Activated gamma-delta T cell (primary cell): Measurements from ENCODE around the gene IQCN.

Experiments
- DNase-seq: peaks from one replicate; lab custom pipeline; 2025; lab: John Stamatoyannopoulos, UW

The IQCN gene

GRCh38 chr19:18286973-18287635 lies 12.9 kb upstream of the IQCN start:
- no peak for DNase-seq

- DNase-seq, result no peak
Observed at GRCh38 chr19:18284712-18285360, 10.6 kb upstream of the IQCN start.

DNA sequence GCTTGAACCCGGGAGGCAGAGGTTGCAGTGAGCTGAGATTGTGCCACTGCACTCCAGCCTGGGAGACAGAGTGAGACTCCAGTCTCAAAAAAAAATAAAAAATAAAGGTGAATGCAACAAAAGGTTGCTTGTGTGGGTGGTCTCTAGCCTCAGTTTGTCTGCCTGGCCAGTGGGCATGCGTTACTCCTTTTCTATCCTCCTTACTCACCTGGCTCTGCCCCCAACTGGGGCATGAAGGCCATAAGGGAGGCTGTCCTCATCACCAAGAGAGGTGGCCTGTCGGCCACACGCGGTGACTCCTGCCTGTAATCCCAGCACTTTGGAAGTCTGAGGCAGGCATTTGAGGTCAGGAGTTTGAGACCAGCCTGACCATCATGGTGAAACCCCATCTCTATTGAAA lies 9.1 kb upstream of the IQCN start:
- DNase-seq, result no peak

DNA sequence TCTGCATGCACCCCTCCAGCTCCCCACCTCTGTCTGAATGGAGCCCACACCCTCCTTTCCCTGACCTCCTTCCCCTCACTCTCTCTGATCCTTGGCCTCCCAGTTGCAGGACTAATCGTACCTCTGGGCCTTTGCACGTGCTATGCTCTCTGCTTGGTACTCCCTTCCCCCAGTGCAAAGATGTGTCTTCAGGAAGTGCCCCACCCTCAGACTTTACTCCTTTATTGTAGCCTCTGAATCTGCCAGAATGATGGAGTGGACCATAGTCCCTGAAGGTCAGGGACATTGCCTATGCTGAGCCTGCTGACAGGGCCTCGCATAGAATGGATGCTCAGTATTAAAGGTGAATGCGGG lies 8.5 kb upstream of the IQCN start:
- DNase-seq, result no peak

GRCh38 chr19:18282021-18282787 lies 8.0 kb upstream of the IQCN start:
- no peak for DNase-seq

- DNase-seq, result peak; percentile 99
Observed at GRCh38 chr19:18281082-18282020, 7.1 kb upstream of the IQCN start, which contains the start of gene JUND. JUND (minus strand) TSS chr19:18281622; CDS start chr19:18281484, 138 bp downstream.

DNA sequence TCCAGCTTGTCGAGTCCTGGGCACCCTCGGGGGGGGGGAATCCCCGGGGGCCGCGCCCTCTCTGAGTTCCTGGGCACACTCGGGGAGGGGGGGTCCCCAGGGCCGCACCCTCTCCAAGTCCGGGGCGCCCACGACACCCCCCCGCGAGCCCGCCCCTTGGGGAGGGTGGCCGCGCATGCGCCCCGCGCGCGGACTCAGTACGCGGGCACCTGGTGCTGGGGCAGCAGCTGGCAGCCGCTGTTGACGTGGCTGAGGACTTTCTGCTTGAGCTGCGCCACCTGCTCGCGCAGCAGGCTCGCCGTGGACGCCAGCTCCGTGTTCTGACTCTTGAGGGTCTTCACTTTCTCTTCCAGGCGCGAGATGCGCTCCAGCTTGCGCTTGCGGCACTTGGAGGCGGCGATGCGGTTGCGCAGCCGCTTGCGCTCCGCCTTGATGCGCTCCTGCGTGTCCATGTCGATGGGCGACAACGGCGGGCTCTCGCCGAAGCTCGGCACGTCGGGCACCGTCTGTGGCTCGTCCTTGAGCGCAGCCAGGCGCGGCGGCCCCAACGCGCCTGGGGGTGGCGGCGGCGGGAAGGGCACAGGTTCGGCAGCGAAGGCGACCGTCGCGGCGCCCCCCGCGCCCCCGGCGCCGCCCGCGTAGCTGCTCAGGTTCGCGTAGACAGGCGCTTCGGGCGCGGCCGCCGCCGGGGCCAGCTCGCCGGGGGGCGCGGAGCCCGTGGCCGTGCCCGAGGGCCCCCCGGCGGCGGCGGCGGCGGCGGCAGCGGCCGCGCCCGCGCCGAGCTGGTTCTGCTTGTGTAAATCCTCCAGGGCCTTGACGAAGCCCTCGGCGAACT lies 6.2 kb upstream of the IQCN start:
- DNase-seq, result peak; percentile 71

- peak; percentile 72 for DNase-seq
Observed at GRCh38 chr19:18279516-18280246, 5.4 kb upstream of the IQCN start.

- no peak for DNase-seq
Observed at GRCh38 chr19:18279266-18279515, 4.9 kb upstream of the IQCN start.

GRCh38 chr19:18278521-18279265 lies 4.4 kb upstream of the IQCN start:
- no peak for DNase-seq

- DNase-seq, result no peak
Observed at GRCh38 chr19:18274781-18275356, 617 bp upstream of the IQCN start.

DNA sequence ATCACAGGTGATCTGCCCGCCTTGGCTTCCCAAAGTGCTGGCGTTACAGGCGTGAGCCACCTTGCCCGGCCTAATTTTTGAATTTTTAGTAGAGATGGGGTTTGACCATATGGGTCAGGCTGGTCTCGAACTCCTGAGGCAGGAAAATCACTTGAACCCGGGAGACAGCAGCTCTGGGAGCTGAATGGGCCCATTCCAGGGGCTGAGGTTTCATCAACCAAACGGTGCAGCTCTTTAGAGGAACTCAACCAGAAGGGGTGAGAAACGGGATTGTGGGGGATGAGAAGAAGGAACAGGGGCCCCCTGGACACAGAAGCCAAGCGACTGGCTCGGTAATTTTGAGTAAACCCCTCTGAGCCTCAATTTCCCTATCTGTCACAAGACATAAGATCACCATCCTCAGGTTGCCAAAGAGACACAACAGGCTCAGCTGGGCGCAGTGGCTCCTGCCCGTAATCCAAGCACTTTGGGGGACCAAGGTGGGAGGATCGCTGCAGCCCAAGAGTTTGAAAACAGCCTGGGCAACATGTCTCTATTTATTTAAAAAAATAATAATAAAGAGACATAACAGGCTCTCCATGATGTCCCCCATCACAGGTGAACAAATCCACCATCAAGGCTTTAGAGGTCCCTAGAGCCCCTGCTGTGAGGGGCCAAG lies 562 bp downstream of the IQCN start:
- no peak for DNase-seq

DNA sequence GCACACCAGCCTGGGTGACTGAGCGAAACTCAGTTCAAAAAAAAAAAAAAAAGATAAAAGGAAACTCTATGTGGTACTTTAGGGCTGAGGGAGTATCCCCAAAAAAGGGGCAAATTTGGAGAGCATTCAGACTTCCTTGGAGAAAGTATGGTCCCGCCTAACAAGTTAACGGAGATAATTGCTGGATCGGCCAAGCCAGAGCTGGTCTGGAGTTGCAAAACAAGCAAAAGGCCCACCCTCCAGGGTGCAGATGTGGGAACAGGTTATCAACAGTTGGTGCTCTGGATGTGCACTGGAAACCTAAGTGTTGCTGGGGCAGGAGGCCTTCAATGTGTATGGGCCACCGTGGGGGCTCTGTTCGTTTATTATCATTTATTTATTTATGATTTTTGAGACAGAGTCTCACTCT lies 2.8 kb downstream of the IQCN start:
- no peak for DNase-seq

DNA sequence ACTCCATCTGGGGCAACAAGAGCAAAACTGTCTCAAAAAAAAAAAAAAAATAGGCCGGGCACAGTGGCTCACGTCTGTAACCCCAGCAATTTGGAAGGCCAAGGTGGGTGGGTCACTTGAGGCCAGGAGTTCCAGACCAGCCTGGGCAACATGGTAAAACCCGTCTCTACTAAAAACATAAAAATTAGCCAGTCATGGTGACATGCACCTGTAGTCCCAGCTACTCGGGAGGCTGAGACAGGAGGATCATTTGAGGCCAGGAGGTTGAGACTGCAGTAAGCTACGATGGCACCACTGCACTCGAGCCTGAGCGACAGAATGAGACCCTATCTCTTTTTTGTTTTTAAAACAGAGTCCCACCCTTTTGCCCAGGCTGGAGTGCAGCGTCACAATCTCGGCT lies 3.9 kb downstream of the IQCN start:
- DNase-seq, result no peak

DNA sequence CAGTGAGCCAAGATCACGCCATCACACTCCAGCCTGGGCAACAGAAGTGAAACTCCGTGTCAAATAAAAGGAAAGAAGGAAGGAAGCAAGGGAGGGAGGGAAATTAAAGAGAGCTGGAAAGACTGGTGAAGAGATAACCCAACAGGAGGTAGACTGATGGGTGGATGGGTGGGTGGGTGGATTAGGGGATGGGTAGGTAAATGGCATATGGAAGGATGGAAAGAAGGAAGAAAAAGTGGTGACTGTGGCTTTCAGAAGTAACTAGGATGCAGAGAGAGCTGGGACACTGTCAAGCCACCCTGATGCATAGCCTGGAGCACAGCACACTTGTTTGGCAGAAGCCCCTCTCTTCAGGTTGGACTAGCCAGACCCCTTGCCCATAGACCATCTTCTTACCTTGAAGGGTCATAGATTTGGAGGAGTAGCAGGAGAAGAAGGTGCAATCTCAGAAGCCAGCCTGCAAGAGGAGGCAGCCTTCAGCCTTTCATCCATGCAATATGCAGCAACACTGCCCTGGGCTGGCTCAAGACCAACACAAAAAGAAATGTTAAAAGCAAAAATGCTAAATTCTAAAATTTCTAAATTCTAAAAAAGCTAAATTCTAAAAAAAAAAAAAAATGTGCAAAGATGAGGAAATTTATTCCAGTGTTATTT lies 5.1 kb downstream of the IQCN start:
- no peak for DNase-seq

- DNase-seq, result no peak
Observed at GRCh38 chr19:18266771-18267686, 7.2 kb downstream of the IQCN start.

GRCh38 chr19:18265582-18265981 lies 8.7 kb downstream of the IQCN start:
- no peak for DNase-seq
